Activated naive CD8-positive, alpha-beta T cell treated with anti-CD3 and anti-CD28 coated beads for 36 hours (primary cell): ENCODE results near the gene GDF7. TPM values are rescaled to one million over a fixed set of nuclear protein-coding genes. Genes with fewer than 3 reads are reported as not detected.

ENCODE experiments used
- DNase-seq: peaks from one replicate; pipeline ENCODE4 v3.0.0; 2021
- H3K27ac Mint-ChIP-seq: one replicate; pipeline ENCODE4 v1.8.0; 2022; ENCODE audit warnings: mild to moderate bottlenecking, moderate library complexity, mixed read lengths
- H3K27me3 Mint-ChIP-seq: one replicate; pipeline ENCODE4 v1.8.0; 2022; ENCODE audit warnings: mild to moderate bottlenecking, mixed read lengths
- H3K36me3 Mint-ChIP-seq: one replicate; pipeline ENCODE4 v1.8.0; 2021; ENCODE audit warnings: mild to moderate bottlenecking, mixed read lengths
- H3K4me1 Mint-ChIP-seq: one replicate; pipeline ENCODE4 v1.8.0; 2021; ENCODE audit warnings: mixed read lengths
- H3K4me3 Mint-ChIP-seq: one replicate; pipeline ENCODE4 v1.8.0; 2022; ENCODE audit warnings: mild to moderate bottlenecking, moderate library complexity, mixed read lengths
- H3K9me3 Mint-ChIP-seq: one replicate; pipeline ENCODE4 v1.8.0; 2022; ENCODE audit warnings: mixed read lengths
- total RNA-seq, 2 experiments: library from RNA; stranded (reverse); gene quantifications; one replicate each; pipeline ENCODE4 v1.2.3, GENCODE V29; 2021

Gene GDF7
- total RNA-seq, 2 experiments from 2014 or later: not detected

DNA sequence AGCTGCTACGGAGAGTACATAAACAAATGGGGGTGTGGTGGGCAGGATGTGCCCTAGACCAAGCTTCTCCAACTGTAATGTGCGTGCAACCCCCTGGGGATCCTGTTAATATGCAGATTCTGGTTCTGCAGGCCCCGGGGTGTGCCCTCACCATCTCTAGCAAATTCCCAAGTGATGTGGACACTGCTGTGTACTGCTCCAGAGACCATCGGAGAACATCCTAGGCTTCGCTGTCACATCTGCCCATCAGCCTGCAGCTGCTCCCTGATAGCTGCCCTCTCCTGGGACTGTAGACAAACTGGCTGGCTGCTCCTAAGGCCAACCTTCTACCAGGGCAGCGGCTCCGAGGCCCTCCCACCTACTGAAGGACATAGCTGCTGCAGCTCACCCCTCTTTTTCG is 19.2 kb upstream of the GDF7 start:
- Mint-ChIP-seq H3K27ac (no peak overlapping the region), H3K36me3 (no peaks in the 10 kb centered on the region), H3K9me3 (no peaks in the 10 kb centered on the region), H3K4me3 (no peak overlapping the region), H3K4me1 (peaks cover 17% of the 10 kb centered on the region), H3K27me3 (no peaks in the 10 kb centered on the region)
- DNase-seq: no peak

DNA sequence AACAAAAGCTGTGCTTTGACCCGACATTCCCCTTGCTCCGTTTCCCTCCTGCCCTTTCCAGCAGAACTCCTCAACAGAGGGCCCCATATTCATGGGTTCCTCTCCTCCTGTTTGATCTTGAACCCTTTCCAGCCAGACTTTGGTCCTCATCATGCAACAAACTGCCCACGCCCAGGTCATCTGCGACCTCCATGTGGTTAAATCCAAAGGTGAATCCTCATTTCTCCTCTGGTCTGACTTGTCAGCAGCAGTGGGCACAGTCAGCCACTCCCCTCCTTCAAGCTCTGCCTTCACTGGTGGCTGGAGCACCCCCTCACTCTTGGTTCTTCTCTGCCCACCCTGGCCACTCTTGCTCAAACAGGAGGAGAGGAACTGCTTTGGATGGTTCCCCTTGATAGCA is 18.7 kb upstream of the GDF7 start:
- H3K9me3 Mint-ChIP-seq: no peaks in the 10 kb centered on the region
- no peaks in the 10 kb centered on the region for H3K36me3 Mint-ChIP-seq
- no peaks in the 10 kb centered on the region for H3K27me3 Mint-ChIP-seq
- peaks cover 17% of the 10 kb centered on the region for H3K4me1 Mint-ChIP-seq
- no peak for DNase-seq
- no peak overlapping the region for H3K27ac Mint-ChIP-seq
- H3K4me3 Mint-ChIP-seq: no peak overlapping the region

DNA sequence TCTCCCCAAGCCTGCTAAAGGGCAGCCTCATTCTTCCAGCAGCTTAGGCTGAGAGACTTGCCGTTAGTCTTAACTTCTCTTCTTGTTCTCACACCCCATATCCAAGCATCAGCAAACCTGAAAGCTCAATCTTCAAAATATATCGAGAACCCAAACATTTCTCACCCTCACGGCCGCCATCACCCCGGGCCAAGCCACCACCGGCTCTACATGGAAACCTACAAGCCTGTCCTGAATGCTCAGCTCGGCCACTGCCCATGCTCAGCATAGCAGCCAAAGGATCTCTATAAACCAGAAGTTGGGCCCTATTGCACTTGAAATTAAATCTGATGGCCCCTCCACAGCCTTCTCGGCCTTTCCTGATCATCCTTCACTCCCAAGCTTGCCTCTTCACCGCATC is 18.1 kb upstream of the GDF7 start:
- Mint-ChIP-seq H3K36me3 (no peaks in the 10 kb centered on the region), H3K4me3 (no peak overlapping the region), H3K9me3 (no peaks in the 10 kb centered on the region), H3K4me1 (peaks cover 17% of the 10 kb centered on the region), H3K27ac (no peak overlapping the region), H3K27me3 (no peaks in the 10 kb centered on the region)
- no peak for DNase-seq

DNA sequence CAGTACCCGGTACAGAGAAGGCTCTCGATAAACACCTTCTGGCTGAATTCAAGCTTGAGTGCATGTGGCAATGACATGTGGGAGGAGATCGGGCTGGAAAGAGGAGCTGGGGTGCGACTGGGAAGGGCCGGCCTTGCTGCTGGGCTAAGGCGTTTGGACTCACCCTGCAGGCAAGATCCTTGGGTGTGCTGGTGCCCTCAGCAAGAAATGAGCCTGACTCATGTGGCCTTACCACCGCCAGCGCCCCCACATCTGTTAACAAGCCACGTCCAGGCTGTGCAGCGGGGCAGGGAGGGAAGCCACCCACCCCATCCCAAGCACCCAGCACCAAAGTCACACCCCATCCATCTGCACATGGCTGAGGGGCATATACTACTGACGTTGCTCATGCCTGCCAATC is 17.4 kb upstream of the GDF7 start:
- Mint-ChIP-seq H3K27ac (no peak overlapping the region), H3K36me3 (no peaks in the 10 kb centered on the region), H3K4me3 (peak overlapping the region; percentile 88), H3K27me3 (no peaks in the 10 kb centered on the region), H3K4me1 (peaks cover 17% of the 10 kb centered on the region), H3K9me3 (no peaks in the 10 kb centered on the region)
- no peak for DNase-seq

DNA sequence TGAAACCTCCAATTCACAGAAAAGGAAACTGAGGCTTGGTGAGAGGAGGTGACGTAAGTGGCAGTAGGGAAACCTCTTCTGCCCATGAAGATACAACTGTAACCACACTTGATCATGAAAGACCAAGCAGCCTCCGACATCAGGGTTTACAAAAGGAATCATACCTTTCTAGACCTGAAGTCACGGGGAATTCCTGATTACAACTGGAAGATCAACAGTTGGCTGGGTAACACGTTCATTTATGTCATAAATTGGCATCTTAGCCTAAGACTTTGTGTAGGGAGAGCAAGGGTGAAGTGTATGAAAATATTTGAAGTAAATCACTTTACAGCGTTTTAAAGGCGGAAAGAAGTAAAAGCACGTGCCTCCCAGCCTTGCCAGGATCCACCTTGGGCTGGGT is 17.0 kb upstream of the GDF7 start:
- no peaks in the 10 kb centered on the region for H3K36me3 Mint-ChIP-seq
- no peak for DNase-seq
- H3K4me1 Mint-ChIP-seq: peaks cover 17% of the 10 kb centered on the region
- H3K9me3 Mint-ChIP-seq: no peaks in the 10 kb centered on the region
- H3K27ac Mint-ChIP-seq: no peak overlapping the region
- H3K4me3 Mint-ChIP-seq: peak overlapping the region; percentile 88
- H3K27me3 Mint-ChIP-seq: no peaks in the 10 kb centered on the region

DNA sequence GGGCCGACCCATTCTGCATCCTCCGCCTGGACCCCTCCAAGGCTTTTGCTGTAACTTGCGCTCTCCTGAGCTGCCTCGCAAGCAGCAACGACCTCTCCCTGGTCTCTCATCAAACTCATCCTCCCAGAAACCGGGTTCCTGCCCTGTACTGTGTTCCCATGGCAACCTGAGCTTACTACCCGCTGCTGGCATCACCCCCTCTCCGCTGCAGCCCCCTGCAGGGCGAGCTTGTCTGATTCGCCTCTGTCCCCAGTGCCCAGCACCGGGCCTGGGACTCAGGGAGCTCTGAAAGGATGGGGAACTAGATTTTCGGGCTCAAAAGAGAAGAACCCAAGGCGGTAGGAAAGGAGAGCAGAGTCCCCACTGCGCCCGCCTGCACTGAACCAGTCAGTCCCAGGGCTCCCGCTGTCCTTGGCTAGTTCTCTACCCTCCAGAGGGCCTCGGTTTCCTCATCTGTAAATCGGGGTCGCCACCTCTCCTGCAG is 16.5 kb upstream of the GDF7 start:
- DNase-seq: no peak
- Mint-ChIP-seq H3K27me3 (no peaks in the 10 kb centered on the region), H3K36me3 (no peaks in the 10 kb centered on the region), H3K9me3 (no peaks in the 10 kb centered on the region), H3K4me1 (peaks cover 17% of the 10 kb centered on the region), H3K4me3 (peak overlapping the region; percentile 88), H3K27ac (peak overlapping the region; percentile 28)

DNA sequence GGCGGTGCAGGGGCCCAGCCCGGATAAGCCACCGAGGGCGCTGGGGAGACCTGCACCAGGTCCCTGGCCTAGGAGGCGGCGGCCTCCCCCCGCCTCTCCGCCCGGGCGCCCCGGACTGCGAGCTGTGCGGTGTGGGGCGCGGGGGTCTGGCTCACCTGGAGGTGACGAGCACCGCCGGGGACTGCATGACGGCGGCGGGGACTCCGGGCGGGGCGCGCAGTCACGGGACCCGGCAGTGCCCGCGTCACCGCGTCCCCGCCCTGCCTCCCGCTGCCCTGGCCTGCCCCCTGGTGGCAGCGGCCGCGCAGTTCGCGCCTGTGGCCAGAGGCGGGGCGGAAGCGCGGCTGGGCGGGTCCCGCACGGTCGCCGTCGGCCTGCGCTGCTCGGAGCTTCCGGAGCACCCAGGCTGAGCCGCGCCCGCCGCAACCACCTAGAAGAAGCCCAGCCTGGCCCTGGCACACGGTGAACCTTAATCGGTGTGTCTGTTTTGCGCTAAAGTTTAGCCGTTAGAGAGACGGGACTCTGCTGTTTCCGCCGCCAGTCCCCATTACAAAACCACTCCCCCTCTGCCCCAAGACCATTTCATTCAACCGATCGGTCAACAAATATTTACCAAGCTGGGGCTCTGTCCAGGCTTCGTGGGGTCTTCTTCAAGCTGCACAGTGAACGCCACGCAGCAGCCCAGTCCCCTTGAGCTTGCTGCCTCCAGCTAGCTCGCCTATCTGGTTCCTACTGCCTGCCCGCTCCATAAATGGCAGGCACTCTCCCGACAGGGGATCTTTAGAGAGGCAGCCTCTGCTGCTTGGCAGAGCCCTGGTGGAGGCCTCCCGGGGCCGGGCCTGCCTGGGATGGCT is 15.8 kb upstream of the GDF7 start, which contains the start of gene HS1BP3:
Gene HS1BP3, minus strand, starts transcription at position 222 of the 854 bp plus-strand sequence. Its CDS starts 35 bp downstream, at position 187.
- peak; percentile 96 for DNase-seq
- H3K9me3 Mint-ChIP-seq: no peaks in the 10 kb centered on the region
- H3K36me3 Mint-ChIP-seq: no peaks in the 10 kb centered on the region
- peak within 1 kb of the TSS; percentile 88 for H3K4me3 Mint-ChIP-seq
- H3K27me3 Mint-ChIP-seq: no peaks in the 10 kb centered on the region
- peaks cover 17% of the 10 kb centered on the region for H3K4me1 Mint-ChIP-seq
- H3K27ac Mint-ChIP-seq: peak within 1 kb of the TSS; percentile 87

DNA sequence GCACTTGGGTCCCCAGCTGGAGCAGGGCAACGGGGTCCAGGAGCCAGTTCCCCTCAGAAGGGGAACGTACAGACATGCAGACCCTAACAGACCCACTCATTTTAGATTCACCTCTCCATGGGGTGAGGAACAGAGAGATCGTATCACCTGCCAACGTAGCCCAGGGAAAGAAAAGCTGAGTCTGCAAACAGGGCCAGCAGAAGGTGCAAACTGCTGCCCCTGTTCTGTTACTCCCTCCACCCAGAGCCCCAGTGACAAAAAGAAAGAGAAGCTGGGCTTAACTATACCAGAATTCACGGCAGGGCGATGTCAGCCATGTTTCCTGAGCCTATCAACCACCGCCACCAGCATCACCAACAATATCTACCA is 15.2 kb upstream of the GDF7 start:
- Mint-ChIP-seq H3K36me3 (no peaks in the 10 kb centered on the region), H3K27ac (peak overlapping the region; percentile 87)

DNA sequence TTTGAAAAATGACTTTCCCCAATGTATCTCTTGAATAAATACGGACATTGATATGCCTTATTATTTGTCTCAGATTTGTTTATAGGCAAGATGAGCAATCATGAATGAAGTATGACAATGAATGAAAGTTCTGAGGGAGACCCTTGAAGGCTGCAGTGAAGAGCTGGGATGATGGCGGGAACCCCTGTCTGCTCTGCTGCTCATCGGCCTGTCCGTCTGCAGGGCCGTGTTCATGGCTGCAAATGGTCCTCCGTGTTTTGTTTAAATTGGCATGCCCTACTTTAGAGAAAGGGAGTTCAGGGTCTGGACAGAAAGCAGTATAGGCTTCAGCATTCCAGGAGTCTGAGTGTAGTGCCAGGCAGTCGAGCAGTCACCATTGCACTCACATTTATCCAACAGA is 14.8 kb upstream of the GDF7 start:
- no peak for DNase-seq
- no peaks in the 10 kb centered on the region for H3K27me3 Mint-ChIP-seq
- H3K9me3 Mint-ChIP-seq: no peaks in the 10 kb centered on the region
- H3K27ac Mint-ChIP-seq: no peak overlapping the region
- H3K4me1 Mint-ChIP-seq: peaks cover 17% of the 10 kb centered on the region
- H3K4me3 Mint-ChIP-seq: no peak overlapping the region
- H3K36me3 Mint-ChIP-seq: no peaks in the 10 kb centered on the region

More for the DNA sequence above, 15.2 kb upstream of the GDF7 start:
- no peak for DNase-seq
- no peaks in the 10 kb centered on the region for H3K9me3 Mint-ChIP-seq
- H3K27me3 Mint-ChIP-seq: no peaks in the 10 kb centered on the region
- peak overlapping the region; percentile 80 for H3K4me3 Mint-ChIP-seq
- peaks cover 17% of the 10 kb centered on the region for H3K4me1 Mint-ChIP-seq

DNA sequence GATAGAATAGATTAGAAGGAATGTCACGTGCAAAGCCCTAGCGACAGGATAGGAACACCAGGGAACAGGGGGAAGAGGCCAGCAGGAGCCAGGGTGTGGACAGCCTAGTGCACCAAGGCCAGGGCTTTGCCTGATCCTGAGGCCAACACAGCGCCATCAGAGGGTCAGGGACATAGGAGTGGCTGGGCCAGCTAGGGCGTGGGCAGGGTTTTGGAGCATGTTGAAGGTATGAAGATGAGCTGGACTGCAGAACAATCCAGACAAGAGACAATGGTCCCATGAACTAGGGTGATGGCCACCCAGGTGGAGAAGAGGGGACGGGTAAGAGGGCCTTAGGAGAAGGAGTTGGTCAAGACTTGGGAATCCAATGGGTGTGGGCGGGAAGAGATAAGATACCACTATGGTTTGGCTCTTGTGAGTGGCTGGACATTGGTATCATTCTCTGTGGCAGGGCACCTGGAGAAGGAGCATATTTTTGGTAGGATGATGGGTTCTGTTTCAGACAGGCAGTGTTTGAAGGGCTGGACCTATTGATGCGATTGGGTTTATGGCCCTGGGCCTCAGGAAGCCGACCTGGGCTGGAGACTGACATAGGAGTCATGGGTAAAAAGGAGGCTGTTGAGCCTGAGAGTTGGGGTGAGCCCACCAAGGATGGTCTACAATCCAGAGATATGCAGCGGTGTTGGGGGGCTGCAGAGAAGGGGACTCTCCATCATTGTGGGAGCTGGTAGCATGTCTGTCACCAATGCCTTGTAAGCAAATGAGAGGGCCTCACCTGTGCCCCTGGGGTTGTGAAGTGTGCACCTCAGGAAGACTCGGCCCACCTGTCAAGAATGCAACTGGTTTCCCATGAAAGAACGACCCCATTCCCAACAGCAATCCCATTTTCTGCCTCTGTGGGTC is 14.0 kb upstream of the GDF7 start:
- no peak for DNase-seq
- Mint-ChIP-seq H3K27me3 (no peaks in the 10 kb centered on the region), H3K4me3 (no peak overlapping the region), H3K27ac (no peak overlapping the region), H3K4me1 (peaks cover 17% of the 10 kb centered on the region), H3K9me3 (no peaks in the 10 kb centered on the region), H3K36me3 (no peaks in the 10 kb centered on the region)

DNA sequence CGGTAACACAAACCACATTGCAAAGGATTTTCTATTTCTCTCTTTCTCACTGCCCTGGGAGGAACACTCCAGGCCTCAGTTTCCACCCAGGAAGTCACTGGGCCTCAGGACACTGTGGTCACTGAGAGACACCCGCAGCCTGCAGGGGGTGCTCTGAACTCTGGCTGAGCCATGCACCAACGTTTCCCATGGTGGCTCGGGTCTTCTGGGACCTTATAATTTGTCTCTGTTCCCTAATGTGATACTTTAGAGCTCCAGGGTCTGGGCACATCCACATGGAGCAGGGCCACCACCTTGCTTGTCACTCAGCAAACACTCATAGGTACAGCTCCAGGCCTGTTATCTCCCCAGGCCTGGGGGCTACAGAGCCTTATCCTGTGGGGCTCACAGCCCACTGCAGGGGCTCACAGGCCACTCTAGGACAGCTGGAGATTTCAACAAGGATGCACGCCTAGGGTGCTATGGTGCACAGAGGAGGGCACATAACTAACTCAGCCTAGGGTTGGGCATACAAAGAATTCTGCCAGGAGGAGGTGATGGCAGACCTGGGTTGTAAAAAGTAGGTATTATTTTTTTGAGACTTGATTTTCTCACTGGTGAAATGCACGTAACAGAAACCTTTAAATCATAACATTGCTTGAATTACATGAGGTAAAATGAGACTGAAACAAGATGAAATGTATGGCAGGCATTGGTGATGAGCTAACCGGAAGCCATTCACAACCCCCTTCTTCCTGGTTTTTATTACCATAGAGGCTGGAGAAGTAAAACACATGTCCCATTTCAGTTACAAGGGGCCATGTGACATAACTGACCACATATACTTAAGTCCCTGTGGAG is 13.0 kb upstream of the GDF7 start:
- Mint-ChIP-seq H3K4me3 (no peak overlapping the region), H3K9me3 (no peaks in the 10 kb centered on the region), H3K27me3 (no peaks in the 10 kb centered on the region), H3K4me1 (peaks cover 15% of the 10 kb centered on the region), H3K36me3 (no peaks in the 10 kb centered on the region), H3K27ac (no peak overlapping the region)
- DNase-seq: no peak

DNA sequence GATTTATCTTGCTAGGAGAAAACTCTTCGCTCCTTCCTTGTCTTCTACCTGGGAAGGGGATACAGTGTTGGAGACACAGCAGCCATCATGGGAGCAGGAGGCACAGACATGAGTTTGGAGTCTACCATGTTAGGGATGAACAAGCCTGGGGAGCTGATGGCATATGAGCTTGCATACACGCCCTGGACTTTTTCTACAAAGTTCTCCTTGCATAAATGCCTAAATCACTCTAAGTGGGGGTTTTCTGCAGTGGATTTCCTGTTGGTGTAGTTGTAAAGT is 12.5 kb upstream of the GDF7 start:
- Mint-ChIP-seq H3K9me3 (no peaks in the 10 kb centered on the region), H3K36me3 (no peaks in the 10 kb centered on the region), H3K27ac (no peak overlapping the region), H3K4me1 (peaks cover 15% of the 10 kb centered on the region), H3K27me3 (peaks cover 2% of the 10 kb centered on the region), H3K4me3 (no peak overlapping the region)
- no peak for DNase-seq

DNA sequence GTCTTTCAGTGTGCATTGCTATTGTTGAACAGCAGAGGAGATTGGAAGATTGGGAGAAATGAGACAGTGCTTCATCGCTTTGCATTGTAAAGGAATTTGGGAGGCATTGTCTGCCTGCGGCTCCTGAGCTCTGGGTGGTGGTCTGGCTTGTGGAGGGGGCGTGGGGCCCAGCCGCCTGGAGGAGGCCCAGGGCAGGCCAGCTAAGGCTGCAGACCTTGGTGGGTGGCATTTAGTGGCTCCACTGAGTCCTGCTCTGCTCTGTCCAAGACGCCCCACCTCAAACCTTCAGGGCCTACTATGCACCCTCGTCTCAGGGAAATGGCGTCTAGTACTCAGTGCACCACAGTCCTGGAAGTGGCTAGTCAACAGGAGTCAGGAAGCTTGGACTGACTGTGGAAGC is 10.4 kb upstream of the GDF7 start:
- H3K4me3 Mint-ChIP-seq: no peak overlapping the region
- no peak overlapping the region for H3K27ac Mint-ChIP-seq
- H3K27me3 Mint-ChIP-seq: peaks cover 16% of the 10 kb centered on the region
- peaks cover 1% of the 10 kb centered on the region for H3K4me1 Mint-ChIP-seq
- no peak for DNase-seq
- no peaks in the 10 kb centered on the region for H3K36me3 Mint-ChIP-seq
- no peaks in the 10 kb centered on the region for H3K9me3 Mint-ChIP-seq

DNA sequence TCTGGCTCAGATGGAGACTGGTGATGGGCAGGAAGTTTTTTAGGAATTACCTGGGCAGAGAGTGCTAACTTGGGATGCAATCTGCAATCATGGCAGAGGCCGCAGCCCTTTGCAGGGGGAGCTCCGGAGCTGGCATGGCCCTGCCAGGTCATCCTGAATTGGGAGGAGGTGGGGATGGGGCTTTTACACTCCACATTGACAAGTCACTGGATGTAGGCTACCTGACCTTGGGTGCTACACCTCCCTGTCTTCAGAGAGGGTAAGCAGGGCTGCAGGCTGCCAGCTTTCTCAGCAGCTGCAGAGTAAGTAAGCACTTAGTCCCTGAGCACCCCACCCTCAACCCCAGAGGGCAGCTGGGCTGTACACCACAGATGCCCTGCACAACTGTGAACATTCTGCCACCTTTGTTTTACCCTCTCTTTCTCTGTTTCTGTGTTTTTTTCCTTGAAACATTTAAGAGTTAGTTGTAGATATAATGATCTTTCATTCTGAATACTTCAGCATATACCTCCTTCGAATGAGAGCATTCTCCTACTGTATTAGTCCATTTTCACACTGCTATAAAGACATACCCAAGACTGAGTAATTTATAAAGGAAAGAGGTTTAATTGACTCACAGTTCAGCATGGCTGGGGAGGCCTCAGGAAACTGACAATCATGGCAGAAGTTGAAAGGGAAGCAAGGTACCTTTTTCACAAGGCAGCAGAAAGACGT is 9.3 kb upstream of the GDF7 start:
- no peak for DNase-seq
- Mint-ChIP-seq H3K4me1 (no peaks in the 10 kb centered on the region), H3K4me3 (no peak overlapping the region), H3K9me3 (no peaks in the 10 kb centered on the region), H3K27me3 (peaks cover 27% of the 10 kb centered on the region), H3K36me3 (no peaks in the 10 kb centered on the region), H3K27ac (no peak overlapping the region)
